Measurements from ENCODE around the gene SART1. TPM values are rescaled to one million over a fixed set of nuclear protein-coding genes. Genes with fewer than 3 reads are reported as not detected.

SART1 gene
- total RNA-seq, 2 donors from 2014 or later = 36.7 to 76.6 TPM

GRCh38 chr11:66001942-66002647 is 40.6 kb downstream of the SART1 start, which contains the start of the genes BANF1 and EIF1AD:
Gene BANF1, plus strand, starts transcription at chr11:66002503. Its CDS starts 748 bp downstream, at chr11:66003251.
Gene EIF1AD, minus strand, starts transcription at chr11:66002157. Its CDS starts 1,768 bp downstream, at chr11:66000389.
- peak within 1 kb of the TSS; percentile 72 to 86 for H3K4me3 ChIP-seq
- peak within 1 kb of the TSS; percentile 96 to 97 for H3K27ac ChIP-seq
- H3K9me3 ChIP-seq = no peaks in the 10 kb centered on the region
- DNase-seq (ENCODE audit: low spot score) = peak; percentile 94
- peak; percentile 20 for TF ChIP-seq POLR2A (IDR thresholded peaks at IDR 0.05)
- TF ChIP-seq POLR2AphosphoS5 (IDR thresholded peaks at IDR 0.05) = peak; percentile 93
- peak in 1 of 4 experiments; percentile 16 for TF ChIP-seq CTCF (IDR thresholded peaks at IDR 0.05)
- WGBS = under 1% methylated on average over 55 of the region's 55 CpGs
- intact Hi-C loops (cut with DNase I) = loop anchor here (2.0 kb wide), 3 partner anchors 41 to 141 kb away; partner anchors contain the start of genes GAL3ST3, MUS81 and SART1
- H3K27me3 ChIP-seq (replicated peaks; ENCODE audit: insufficient read depth) = no peaks in the 10 kb centered on the region
- peaks cover 6 to 19% of the 10 kb centered on the region in 2 donors for H3K36me3 ChIP-seq
- peaks cover 9% of the 10 kb centered on the region for H3K4me1 ChIP-seq (replicated peaks)

GRCh38 chr11:66002648-66003225 is 41.2 kb downstream of the SART1 start:
- H3K36me3 ChIP-seq = peaks cover 6 to 13% of the 10 kb centered on the region in 2 donors
- under 1% methylated on average over 32 of the region's 40 CpGs for WGBS
- intact Hi-C loops (cut with DNase I) = loop anchor here (2.0 kb wide), 3 partner anchors 42 to 142 kb away; partner anchors contain the start of genes GAL3ST3, MUS81 and SART1

GRCh38 chr11:66003291-66003690 is 41.8 kb downstream of the SART1 start:
- DNase-seq (ENCODE audit: low spot score) = no peak
- intact Hi-C loops (cut with DNase I) = loop anchor here (2.0 kb wide), 3 partner anchors 42 to 142 kb away; partner anchors contain the start of genes GAL3ST3, MUS81 and SART1
- Histone ChIP-seq H3K4me3 (peak overlapping the region; percentile 72 to 86), H3K27me3 (replicated peaks; ENCODE audit: insufficient read depth) (no peaks in the 10 kb centered on the region), H3K4me1 (replicated peaks) (peaks cover 9% of the 10 kb centered on the region), H3K9me3 (no peaks in the 10 kb centered on the region), H3K36me3 (peaks cover 6 to 8% of the 10 kb centered on the region in 2 donors), H3K27ac (peak overlapping the region; percentile 96 to 97)
- 66% methylated on average over 6 of the region's 6 CpGs for WGBS
- TF ChIP-seq CTCF (IDR thresholded peaks at IDR 0.05) (no peak), POLR2AphosphoS5 (IDR thresholded peaks at IDR 0.05) (no peak), POLR2A (IDR thresholded peaks at IDR 0.05) (no peak)

More at GRCh38 chr11:66002648-66003225, 41.2 kb downstream of the SART1 start:
- peak; percentile 69 for DNase-seq (ENCODE audit: low spot score)
- Histone ChIP-seq H3K9me3 (no peaks in the 10 kb centered on the region), H3K27ac (peak overlapping the region; percentile 96 to 97), H3K4me1 (replicated peaks) (peaks cover 9% of the 10 kb centered on the region), H3K27me3 (replicated peaks; ENCODE audit: insufficient read depth) (no peaks in the 10 kb centered on the region), H3K4me3 (peak overlapping the region; percentile 72 to 86)
- TF ChIP-seq POLR2A (IDR thresholded peaks at IDR 0.05) = no peak
- peak in 2 of 4 experiments; percentile 27 for TF ChIP-seq CTCF (IDR thresholded peaks at IDR 0.05)
- no peak for TF ChIP-seq POLR2AphosphoS5 (IDR thresholded peaks at IDR 0.05)

GRCh38 chr11:66004186-66004585 is 42.7 kb downstream of the SART1 start:
- TF ChIP-seq POLR2A (IDR thresholded peaks at IDR 0.05) (no peak), POLR2AphosphoS5 (IDR thresholded peaks at IDR 0.05) (no peak), CTCF (IDR thresholded peaks at IDR 0.05) (no peak)
- Histone ChIP-seq H3K9me3 (no peaks in the 10 kb centered on the region), H3K27ac (no peak overlapping the region), H3K4me3 (no peak overlapping the region), H3K36me3 (peaks cover 5 to 6% of the 10 kb centered on the region in 2 donors), H3K27me3 (replicated peaks; ENCODE audit: insufficient read depth) (no peaks in the 10 kb centered on the region), H3K4me1 (replicated peaks) (peaks cover 9% of the 10 kb centered on the region)
- WGBS = 88% methylated on average over 4 of the region's 4 CpGs
- intact Hi-C loops (cut with DNase I) = no loop called here
- DNase-seq (ENCODE audit: low spot score) = no peak
